Endothelial cell of umbilical vein (primary cell): ENCODE measurements around the gene MTTP. TPM values are rescaled to one million over a fixed set of nuclear protein-coding genes. Genes with fewer than 3 reads are reported as not detected.

Source experiments
- BruUV-seq: library from RNA; stranded (reverse); fragments of 400-500 nt; replicated peaks from 2 replicates; lab custom pipeline; 2021; lab: Mats Ljungman, UMichigan
- CTCF ChIA-PET: fragments of 300-600, 350-600 bp; sonication (Branson Sonifier 250); formaldehyde crosslinking; loops from one replicate; lab custom pipeline; 2021; ENCODE audit warnings: antibody characterized with exemption, inconsistent platforms; lab: Charles Lee
- POLR2A ChIA-PET: fragments of 300-600, 350-600 bp; sonication (Branson Sonifier 250); formaldehyde crosslinking; loops from one replicate; lab custom pipeline; 2021; ENCODE audit warnings: antibody characterized with exemption, inconsistent platforms; lab: Charles Lee
- DNase-seq: peaks from one replicate; pipeline ENCODE4 v3.0.0-alpha.2; 2011; ENCODE audit warnings: low read depth, low spot score
- FAIRE-seq: peaks from 2 replicates; lab custom pipeline; 2011; peaks lifted over from hg19 to GRCh38; lab: Jason Lieb, UNC
- H2AFZ ChIP-seq: 2 replicates; pipeline ENCODE4 v1.6.0; 2012; ENCODE audit warnings: low read depth, low read length, control low read depth, inconsistent platforms
- H3K27ac ChIP-seq: 2 replicates; pipeline ENCODE4 v1.5.1; 2011; ENCODE audit warnings: low read depth, mild to moderate bottlenecking, control low read depth, low read length, moderate library complexity; ENCODE audit not compliant: insufficient read depth
- H3K27me3 ChIP-seq, 2 experiments: 2 replicates each; pipeline versions ENCODE4 v1.6.0 to v1.6.1; 2011; ENCODE audit warnings: low read length in 2 of 2, mixed read lengths in 1 of 2; ENCODE audit not compliant: control insufficient read depth in 2 of 2, insufficient read depth in 2 of 2
- H3K36me3 ChIP-seq, 2 experiments: 2 replicates in 1 of 2; 3 replicates in 1 of 2; pipeline ENCODE4 v1.5.1; 2011; ENCODE audit warnings: low read length in 2 of 2, mild to moderate bottlenecking in 1 of 2, moderate library complexity in 1 of 2; ENCODE audit not compliant: control insufficient read depth in 2 of 2, insufficient read depth in 2 of 2; ENCODE audit errors: extremely low read depth in 1 of 2
- H3K4me1 ChIP-seq: 3 replicates; pipeline ENCODE4 v1.5.1; 2011; ENCODE audit warnings: mild to moderate bottlenecking, low read length; ENCODE audit not compliant: control insufficient read depth, insufficient read depth; ENCODE audit errors: extremely low read depth
- H3K4me2 ChIP-seq: 2 replicates; pipeline ENCODE4 v1.6.1; 2011; ENCODE audit warnings: low read length, control low read depth, mixed read lengths; ENCODE audit not compliant: insufficient read depth
- H3K4me3 ChIP-seq, 3 experiments: fragments of 200-600 bp in 1 of 3; sonication (generic), shearing (Covaris generic) in 1 of 3; replicated peaks in 1 of 3; 2 replicates each; pipeline ENCODE4 v1.5.1; 2011 to 2016; ENCODE audit warnings: control low read depth in 3 of 3, low read length in 3 of 3, mild to moderate bottlenecking in 2 of 3, inconsistent platforms in 1 of 3, low read depth in 1 of 3, moderate library complexity in 1 of 3; ENCODE audit not compliant: insufficient read depth in 1 of 3
- H3K79me2 ChIP-seq: 2 replicates; pipeline ENCODE4 v1.6.0; 2012; ENCODE audit warnings: low read length, inconsistent platforms; ENCODE audit not compliant: control insufficient read depth, insufficient read depth
- H3K9ac ChIP-seq: replicated peaks from 2 replicates; pipeline ENCODE3; 2011; ENCODE audit warnings: low read length, control low read depth; ENCODE audit not compliant: insufficient read depth; ENCODE audit errors: extremely low read depth
- H3K9me1 ChIP-seq: replicated peaks from 3 replicates; pipeline ENCODE4 v1.6.0; 2011; ENCODE audit warnings: mild to moderate bottlenecking, low read length; ENCODE audit not compliant: control insufficient read depth, insufficient read depth; ENCODE audit errors: extremely low read depth
- H3K9me3 ChIP-seq: replicated peaks from 2 replicates; pipeline ENCODE4 v1.5.1; 2012; ENCODE audit warnings: low read length, inconsistent platforms; ENCODE audit not compliant: control insufficient read depth, insufficient read depth
- H4K20me1 ChIP-seq: replicated peaks from 2 replicates; pipeline ENCODE3; 2011; ENCODE audit warnings: mild to moderate bottlenecking, low read length; ENCODE audit not compliant: control insufficient read depth, insufficient read depth; ENCODE audit errors: extremely low read depth
- CTCF ChIP-seq, 2 donors: IDR thresholded peaks; 1 replicate in 1 of 2; 2 replicates in 1 of 2; pipeline ENCODE4 v1.5.1; 2011; ENCODE audit warnings: low read length in 2 of 2, mild to moderate bottlenecking in 2 of 2, moderate library complexity in 2 of 2, control low read depth in 1 of 2, inconsistent platforms in 1 of 2, low read depth in 1 of 2; ENCODE audit not compliant: insufficient read depth in 1 of 2; ENCODE audit errors: extremely low read depth in 1 of 2
- EZH2 ChIP-seq: IDR thresholded peaks from 2 replicates; pipeline ENCODE4 v1.6.1; 2012; ENCODE audit warnings: borderline replicate concordance, low read depth, mild to moderate bottlenecking, moderate library complexity, low read length, inconsistent platforms; ENCODE audit not compliant: severe bottlenecking
- FOS ChIP-seq: IDR thresholded peaks from 2 replicates; pipeline ENCODE4 v1.6.1; 2011; ENCODE audit warnings: mild to moderate bottlenecking, low read length, moderate library complexity, borderline replicate concordance; ENCODE audit not compliant: insufficient read depth
- GATA2 ChIP-seq: IDR thresholded peaks from 2 replicates; pipeline ENCODE4 v1.7.0; 2011; ENCODE audit warnings: low read depth, mild to moderate bottlenecking, moderate library complexity, mixed read lengths, low read length; ENCODE audit not compliant: insufficient read length, insufficient read depth
- JUN ChIP-seq: IDR thresholded peaks from 2 replicates; pipeline ENCODE4 v1.6.1; 2011; ENCODE audit warnings: borderline replicate concordance, low read depth; ENCODE audit not compliant: insufficient read length, insufficient read depth
- MAX ChIP-seq: IDR thresholded peaks from 2 replicates; pipeline ENCODE4 v1.6.1; 2011; ENCODE audit not compliant: insufficient read depth, insufficient read length
- MYC ChIP-seq: IDR thresholded peaks from one replicate; pipeline ENCODE4 v1.6.1; 2011; ENCODE audit warnings: mild to moderate bottlenecking, low read depth, low read length
- POLR2A ChIP-seq: IDR thresholded peaks from 2 replicates; pipeline ENCODE4 v1.6.1; 2012; ENCODE audit warnings: low read depth, mild to moderate bottlenecking, control low read depth, low read length
- POLR2AphosphoS5 ChIP-seq: IDR thresholded peaks from 2 replicates; pipeline ENCODE4 v1.6.1; 2012; ENCODE audit warnings: low read depth, mild to moderate bottlenecking, control low read depth, low read length, moderate library complexity; ENCODE audit not compliant: insufficient read depth
- dilution Hi-C: fragments of 300-500 bp; cut with MboI; formaldehyde crosslinking; loops from one replicate; pipeline ENCODE4 v1.15.0; 2019; ENCODE audit warnings: low sequenced_read_pairs; ENCODE audit not compliant: extremely low pct_ligation_motif_present
- intact Hi-C: fragments of 100-400 bp; cut with micrococcal nuclease; formaldehyde crosslinking; loops from one replicate; pipeline ENCODE4 v1.10.0; 2022
- polyA plus RNA-seq, 4 experiments: library from polyadenylated mRNA; depleted of rRNA in 3 of 4; stranded (reverse) in 3 of 4; unstranded in 1 of 4; fragments of >200 nt; gene quantifications; 2 replicates each; pipeline versions ENCODE4 v1.2.1 to v1.2.3, GENCODE V29; 2011 to 2012; ENCODE audit warnings: missing spikeins in 1 of 4
- total RNA-seq: library from RNA; stranded (reverse); gene quantifications from 2 replicates; pipeline ENCODE4 v1.2.3, GENCODE V29; 2021

Gene MTTP
- total and polyA plus RNA-seq, 2 donors (not counting 3 experiments of a cell fraction or from before 2014, with no cell fraction given) = not detected

GRCh38 chr4:99654361-99654761, 79.7 kb downstream of the MTTP start:
- Histone ChIP-seq H3K27ac (no peak overlapping the region), H3K4me1 (no peaks in the 10 kb centered on the region), H3K36me3 (no peaks in the 10 kb centered on the region), H3K9me1 (no peaks in the 10 kb centered on the region), H3K27me3 (no peaks in the 10 kb centered on the region), H3K79me2 (no peaks in the 10 kb centered on the region), H2AFZ (no peak overlapping the region), H3K9ac (no peak overlapping the region), H3K9me3 (no peaks in the 10 kb centered on the region), H3K4me2 (no peak overlapping the region), H3K4me3 (no peak overlapping the region), H4K20me1 (no peaks in the 10 kb centered on the region)
- DNase-seq = no peak
- CTCF ChIA-PET = no interaction called here
- no TSS peak for BruUV-seq
- TF ChIP-seq GATA2 (no peak), MAX (no peak), EZH2 (no peak), JUN (no peak), MYC (no peak), FOS (no peak), POLR2AphosphoS5 (no peak), CTCF (IDR thresholded peaks at IDR 0.05; ENCODE audit: extremely low read depth in 1 of 2, insufficient read depth in 1 of 2, low read depth in 1 of 2, low read length in 2 of 2) (no peak), POLR2A (no peak)
- FAIRE-seq = no peak
- dilution Hi-C loops (no loop called here), intact Hi-C loops (no loop called here)
- POLR2A ChIA-PET = no interaction called here
